Right lobe of liver (tissue), 4 donors: Measurements from ENCODE around the gene RASGRF2.

Experiments used
- CTCF ChIP-seq, 4 donors: fragments of 200-600 bp in 3 of 4; fragments of 450-650 bp in 1 of 4; IDR thresholded peaks; one replicate each; pipeline versions ENCODE4 v1.5.1 to v1.8.0; 2016 to 2022; ENCODE audit warnings: antibody characterized with exemption in 4 of 4, mild to moderate bottlenecking in 2 of 4
- POLR2A ChIP-seq: fragments of 450-650 bp; IDR thresholded peaks from one replicate; pipeline ENCODE4 v1.6.1; 2017; ENCODE audit warnings: antibody characterized with exemption, mild to moderate bottlenecking
- donor health status: DM: no; HTN: no; CAD: no.
- donor health status: DM: no; HTN: no; CAD: no.
- donor health status: DM: no; HTN: yes; CAD: no.

GRCh38 chr5:81226286-81226685, 266.1 kb downstream of the RASGRF2 start:
- TF ChIP-seq POLR2A, result no peak
- TF ChIP-seq CTCF (IDR thresholded peaks at IDR 0.05), result no peak
